ENCODE data around the gene FOXK1.
"Not testable (repeated sequence)": the region's sequence is repeated elsewhere in the genome, so short reads cannot be mapped to it uniquely, and the experiment has no call there.

Gene FOXK1

GRCh38 chr7:4641091-4641666 lies 40.9 kb upstream of the FOXK1 start:
- H3K36me3 ChIP-seq (replicated peaks in 1 of 2; ENCODE audit: control insufficient read depth in 2 of 2, insufficient read depth in 2 of 2, low read length in 2 of 2): no peaks in the 10 kb centered on the region
- DNase-seq (ENCODE audit: low spot score): no peak
- no peak overlapping the region for H2BK120ac ChIP-seq (ENCODE audit: low read depth, low read length)
- H2BK5ac ChIP-seq (ENCODE audit: low read length): no peak overlapping the region
- no peak overlapping the region for H2BK12ac ChIP-seq (ENCODE audit: low read length)
- no peaks in the 10 kb centered on the region for H3K79me1 ChIP-seq (ENCODE audit: low read depth, low read length)
- H3K4me3 ChIP-seq (ENCODE audit: low read length in 2 of 2): peak overlapping the region; percentile 15 to 81
- H2BK15ac ChIP-seq (ENCODE audit: low read length): peak overlapping the region; percentile 55
- no peak overlapping the region for H4K91ac ChIP-seq (ENCODE audit: low read depth, low read length, poor library complexity)
- H4K8ac ChIP-seq (ENCODE audit: low read depth, low read length): no peak overlapping the region
- no CpG with 5 or more reads among the region's 18 CpGs for WGBS, 2 donors (ENCODE audit: extremely low coverage in 2 of 2, insufficient read length in 2 of 2, insufficient replicate concordance in 1 of 2)
- peak overlapping the region; percentile 71 for H3K14ac ChIP-seq (ENCODE audit: low read length)
- no peak overlapping the region for H3K27ac ChIP-seq (replicated peaks; ENCODE audit: low read length)
- no peaks in the 10 kb centered on the region for H3K27me3 ChIP-seq (ENCODE audit: control insufficient read depth in 3 of 3, insufficient read depth in 3 of 3, low read depth in 1 of 3, low read length in 3 of 3)
- H3K23ac ChIP-seq (ENCODE audit: low read depth, low read length, poor library complexity): no peak overlapping the region
- H3K18ac ChIP-seq (ENCODE audit: low read length): peak overlapping the region; percentile 92
- H3K4me2 ChIP-seq (ENCODE audit: insufficient read depth, low read length, poor library complexity, severe bottlenecking): peak overlapping the region; percentile 49
- H3K9ac ChIP-seq (ENCODE audit: low read depth, low read length, poor library complexity): no peak overlapping the region
- peaks cover 0 to 3% of the 10 kb centered on the region in 2 donors for H3K4me1 ChIP-seq (ENCODE audit: control insufficient read depth in 2 of 2, insufficient read depth in 1 of 2, low read depth in 1 of 2, low read length in 2 of 2)
- peak overlapping the region; percentile 98 for H2AFZ ChIP-seq (ENCODE audit: low read length)
- H3K9me3 ChIP-seq (replicated peaks in 1 of 2; ENCODE audit: control insufficient read depth in 2 of 2, insufficient read depth in 1 of 2, low read depth in 1 of 2, low read length in 2 of 2): peaks cover 0 to 1% of the 10 kb centered on the region in 2 donors
- no peak overlapping the region for H2AK5ac ChIP-seq (ENCODE audit: low read depth, low read length)
- H3K4ac ChIP-seq (ENCODE audit: low read length): no peak overlapping the region

GRCh38 chr7:4641667-4642467 lies 40.2 kb upstream of the FOXK1 start:
- DNase-seq (ENCODE audit: low spot score): peak; percentile 93
- Histone ChIP-seq H3K9me3 (replicated peaks in 1 of 2; ENCODE audit: control insufficient read depth in 2 of 2, insufficient read depth in 1 of 2, low read depth in 1 of 2, low read length in 2 of 2) (peaks cover 0 to 1% of the 10 kb centered on the region in 2 donors), H3K4me2 (ENCODE audit: insufficient read depth, low read length, poor library complexity, severe bottlenecking) (peak overlapping the region; percentile 49)

GRCh38 chr7:4642468-4643203 lies 39.5 kb upstream of the FOXK1 start:
- Histone ChIP-seq H3K14ac (ENCODE audit: low read length) (no peak overlapping the region), H3K79me1 (ENCODE audit: low read depth, low read length) (no peaks in the 10 kb centered on the region), H3K36me3 (replicated peaks in 1 of 2; ENCODE audit: control insufficient read depth in 2 of 2, insufficient read depth in 2 of 2, low read length in 2 of 2) (no peaks in the 10 kb centered on the region), H3K18ac (ENCODE audit: low read length) (peak overlapping the region; percentile 96), H2AFZ (ENCODE audit: low read length) (peak overlapping the region; percentile 98), H2AK5ac (ENCODE audit: low read depth, low read length) (no peak overlapping the region), H2BK120ac (ENCODE audit: low read depth, low read length) (no peak overlapping the region), H4K91ac (ENCODE audit: low read depth, low read length, poor library complexity) (no peak overlapping the region), H3K4me3 (ENCODE audit: low read length in 2 of 2) (peak overlapping the region; percentile 75 to 81), H3K4ac (ENCODE audit: low read length) (no peak overlapping the region), H3K27ac (replicated peaks; ENCODE audit: low read length) (no peak overlapping the region), H3K23ac (ENCODE audit: low read depth, low read length, poor library complexity) (no peak overlapping the region), H4K8ac (ENCODE audit: low read depth, low read length) (no peak overlapping the region), H3K4me2 (ENCODE audit: insufficient read depth, low read length, poor library complexity, severe bottlenecking) (peak overlapping the region; percentile 49), H3K4me1 (ENCODE audit: control insufficient read depth in 2 of 2, insufficient read depth in 1 of 2, low read depth in 1 of 2, low read length in 2 of 2) (peaks cover 0 to 3% of the 10 kb centered on the region in 2 donors), H2BK5ac (ENCODE audit: low read length) (no peak overlapping the region), H2BK12ac (ENCODE audit: low read length) (no peak overlapping the region), H3K9me3 (replicated peaks in 1 of 2; ENCODE audit: control insufficient read depth in 2 of 2, insufficient read depth in 1 of 2, low read depth in 1 of 2, low read length in 2 of 2) (peaks cover 0 to 1% of the 10 kb centered on the region in 2 donors), H3K27me3 (ENCODE audit: control insufficient read depth in 3 of 3, insufficient read depth in 3 of 3, low read depth in 1 of 3, low read length in 3 of 3) (no peaks in the 10 kb centered on the region), H3K9ac (ENCODE audit: low read depth, low read length, poor library complexity) (no peak overlapping the region), H2BK15ac (ENCODE audit: low read length) (no peak overlapping the region)
- no peak for DNase-seq (ENCODE audit: low spot score)
- no CpG with 5 or more reads among the region's 20 CpGs for WGBS, 2 donors (ENCODE audit: extremely low coverage in 2 of 2, insufficient read length in 2 of 2, insufficient replicate concordance in 1 of 2)

More at GRCh38 chr7:4641667-4642467, 40.2 kb upstream of the FOXK1 start:
- Histone ChIP-seq H2AK5ac (ENCODE audit: low read depth, low read length) (no peak overlapping the region), H3K4ac (ENCODE audit: low read length) (no peak overlapping the region), H3K79me1 (ENCODE audit: low read depth, low read length) (no peaks in the 10 kb centered on the region), H4K91ac (ENCODE audit: low read depth, low read length, poor library complexity) (no peak overlapping the region), H2AFZ (ENCODE audit: low read length) (peak overlapping the region; percentile 98), H3K36me3 (replicated peaks in 1 of 2; ENCODE audit: control insufficient read depth in 2 of 2, insufficient read depth in 2 of 2, low read length in 2 of 2) (no peaks in the 10 kb centered on the region), H3K27me3 (ENCODE audit: control insufficient read depth in 3 of 3, insufficient read depth in 3 of 3, low read depth in 1 of 3, low read length in 3 of 3) (no peaks in the 10 kb centered on the region), H3K18ac (ENCODE audit: low read length) (peak overlapping the region; percentile 96), H3K9ac (ENCODE audit: low read depth, low read length, poor library complexity) (no peak overlapping the region), H3K4me3 (ENCODE audit: low read length in 2 of 2) (peak overlapping the region; percentile 75 to 81), H2BK5ac (ENCODE audit: low read length) (no peak overlapping the region), H3K14ac (ENCODE audit: low read length) (peak overlapping the region; percentile 71), H3K23ac (ENCODE audit: low read depth, low read length, poor library complexity) (peak overlapping the region; percentile 95), H2BK12ac (ENCODE audit: low read length) (no peak overlapping the region), H2BK15ac (ENCODE audit: low read length) (peak overlapping the region; percentile 55), H3K27ac (replicated peaks; ENCODE audit: low read length) (peak overlapping the region; percentile 73), H2BK120ac (ENCODE audit: low read depth, low read length) (no peak overlapping the region), H3K4me1 (ENCODE audit: control insufficient read depth in 2 of 2, insufficient read depth in 1 of 2, low read depth in 1 of 2, low read length in 2 of 2) (peaks cover 0 to 3% of the 10 kb centered on the region in 2 donors), H4K8ac (ENCODE audit: low read depth, low read length) (no peak overlapping the region)
- no CpG with 5 or more reads among the region's 103 CpGs for WGBS, 2 donors (ENCODE audit: extremely low coverage in 2 of 2, insufficient read length in 2 of 2, insufficient replicate concordance in 1 of 2)

- H3K4ac ChIP-seq (ENCODE audit: low read length); H3K27ac ChIP-seq (replicated peaks; ENCODE audit: low read length); H3K4me3 ChIP-seq (ENCODE audit: low read length in 2 of 2); H2BK120ac ChIP-seq (ENCODE audit: low read depth, low read length); H3K36me3 ChIP-seq (replicated peaks in 1 of 2; ENCODE audit: control insufficient read depth in 2 of 2, insufficient read depth in 2 of 2, low read length in 2 of 2); H4K91ac ChIP-seq (ENCODE audit: low read depth, low read length, poor library complexity); H4K8ac ChIP-seq (ENCODE audit: low read depth, low read length); H3K14ac ChIP-seq (ENCODE audit: low read length); H2BK15ac ChIP-seq (ENCODE audit: low read length); H3K79me1 ChIP-seq (ENCODE audit: low read depth, low read length); H3K23ac ChIP-seq (ENCODE audit: low read depth, low read length, poor library complexity); H3K4me2 ChIP-seq (ENCODE audit: insufficient read depth, low read length, poor library complexity, severe bottlenecking); H2AK5ac ChIP-seq (ENCODE audit: low read depth, low read length); H3K9me3 ChIP-seq (replicated peaks in 1 of 2; ENCODE audit: control insufficient read depth in 2 of 2, insufficient read depth in 1 of 2, low read depth in 1 of 2, low read length in 2 of 2); H2BK5ac ChIP-seq (ENCODE audit: low read length); H2AFZ ChIP-seq (ENCODE audit: low read length); DNase-seq (ENCODE audit: low spot score); H3K18ac ChIP-seq (ENCODE audit: low read length); H3K9ac ChIP-seq (ENCODE audit: low read depth, low read length, poor library complexity); H3K4me1 ChIP-seq (ENCODE audit: control insufficient read depth in 2 of 2, insufficient read depth in 1 of 2, low read depth in 1 of 2, low read length in 2 of 2); H3K27me3 ChIP-seq (ENCODE audit: control insufficient read depth in 3 of 3, insufficient read depth in 3 of 3, low read depth in 1 of 3, low read length in 3 of 3); H2BK12ac ChIP-seq (ENCODE audit: low read length): not testable (repeated sequence)
- no CpG with 5 or more reads among the region's 5 CpGs for WGBS, 2 donors (ENCODE audit: extremely low coverage in 2 of 2, insufficient read length in 2 of 2, insufficient replicate concordance in 1 of 2)
Observed at GRCh38 chr7:4643204-4643471, 39.0 kb upstream of the FOXK1 start.

Measured in neuronal stem cell (in vitro differentiated cells).